Globus pallidus (tissue), 1 donor: ENCODE measurements around the gene SRPRB.

Source experiments
- DNase-seq: peaks from one replicate; pipeline ENCODE4 v3.0.0-alpha.2; 2015; ENCODE audit warnings: low spot score

SRPRB gene

GRCh38 chr3:133866141-133866540 is 60.5 kb downstream of the SRPRB start:
- no peak for DNase-seq

DNA sequence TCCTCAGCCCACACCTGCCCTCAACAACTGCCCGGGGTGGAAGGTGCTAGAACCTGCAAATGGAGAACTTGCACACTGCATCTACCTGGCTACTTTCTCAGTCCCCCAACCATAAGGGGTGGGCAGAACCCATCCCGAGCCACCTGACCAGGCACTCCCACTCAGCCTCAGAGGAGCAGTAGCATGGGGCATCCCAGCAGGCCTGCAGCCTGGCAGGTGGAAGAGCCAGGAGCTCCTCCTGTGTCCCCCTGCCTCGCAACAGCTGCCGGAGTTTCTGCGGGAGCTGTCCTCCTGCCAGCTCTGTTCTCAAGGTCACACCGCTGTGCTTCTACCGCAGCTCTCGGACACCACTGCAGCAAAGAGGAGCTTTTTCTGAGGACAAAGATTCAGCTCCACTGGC is 62.6 kb downstream of the SRPRB start:
- DNase-seq: no peak

GRCh38 chr3:133868758-133869475 is 63.3 kb downstream of the SRPRB start:
- peak; percentile 35 for DNase-seq

- no peak for DNase-seq
Observed at GRCh38 chr3:133869586-133869985, 64.0 kb downstream of the SRPRB start.

DNA sequence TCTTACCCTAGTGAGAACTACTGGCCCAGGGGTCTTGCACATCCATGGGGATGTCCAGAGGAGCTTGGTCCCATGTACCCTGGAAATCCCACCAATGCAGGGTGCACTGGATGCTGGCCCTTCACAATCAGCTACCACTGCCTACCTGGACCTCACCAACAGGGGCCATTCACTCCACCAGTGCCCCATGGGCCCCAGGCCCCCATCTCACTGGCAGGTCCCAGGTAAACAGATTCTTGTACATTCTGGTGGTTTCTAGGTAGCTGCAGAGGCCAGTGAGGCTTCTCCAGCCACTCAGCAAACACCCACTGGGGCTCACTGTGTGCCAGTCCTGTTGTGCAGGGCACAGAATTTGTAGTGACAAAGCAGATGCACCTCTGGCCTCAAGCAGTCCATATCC is 65.2 kb downstream of the SRPRB start:
- DNase-seq: no peak
